HepG2 (cell line): ENCODE measurements around the gene SRBD1. TPM values are rescaled to one million over a fixed set of nuclear protein-coding genes. Genes with fewer than 3 reads are reported as not detected.
A peak's percentile ranks its signal among the peaks of the same experiment; 100 is the strongest.

Source experiments
- ATAC-seq: fragments of 200-7000 bp; cut with Tn5 transposase; 3 replicates; pipeline ENCODE4 v1.9.1; 2020; ENCODE audit warnings: mild to moderate bottlenecking, moderate library complexity
- BruUV-seq: library from RNA; stranded (reverse); fragments of 400-500 nt; replicated peaks from 2 replicates; lab custom pipeline; 2021; lab: Mats Ljungman, UMichigan
- CTCF ChIA-PET: fragments of 300-600 bp; formaldehyde crosslinking; extraction: SDS; loops from one replicate; lab custom pipeline; 2021; ENCODE audit warnings: low total read pairs, inconsistent platforms, low intra/inter-chr PET ratio; lab: Yijun Ruan, JAX
- POLR2A ChIA-PET: fragments of 350-600 bp; sonication (Branson Sonifier 250); formaldehyde crosslinking; loops from one replicate; lab custom pipeline; 2020; ENCODE audit warnings: antibody characterized with exemption, inconsistent platforms; lab: Yijun Ruan, JAX
- DNase-seq: peaks from one replicate; pipeline ENCODE4 v3.0.0-alpha.2; 2015; ENCODE audit warnings: low spot score
- FAIRE-seq: peaks from 3 replicates; lab custom pipeline; 2011; peaks lifted over from hg19 to GRCh38; lab: Jason Lieb, UNC
- H2AFZ ChIP-seq: one replicate; pipeline ENCODE4 v1.6.1; 2011; ENCODE audit warnings: low read length, inconsistent platforms
- H3K27ac ChIP-seq: fragments of 300-600 bp; 3 replicates; pipeline ENCODE4 v1.8.0; 2011; ENCODE audit warnings: mixed run types, mild to moderate bottlenecking, mixed read lengths, low read length, inconsistent platforms; ENCODE audit not compliant: insufficient read depth; ENCODE audit errors: extremely low read length
- H3K27me3 ChIP-seq, 2 experiments: fragments of 200-600 bp in 1 of 2; 2 replicates in 1 of 2; 3 replicates in 1 of 2; pipeline versions ENCODE4 v1.6.0 to v1.8.0; 2011; ENCODE audit warnings: low read length in 2 of 2, mild to moderate bottlenecking in 2 of 2, moderate library complexity in 2 of 2, inconsistent platforms in 1 of 2; ENCODE audit not compliant: insufficient read depth in 2 of 2, control insufficient read depth in 1 of 2
- H3K36me3 ChIP-seq, 2 experiments: fragments of 200-600 bp in 1 of 2; replicated peaks in 1 of 2; 2 replicates in 1 of 2; 3 replicates in 1 of 2; pipeline versions ENCODE4 v1.5.1 to v1.8.0; 2011; ENCODE audit warnings: low read length in 2 of 2, inconsistent platforms in 1 of 2; ENCODE audit not compliant: insufficient read depth in 2 of 2, control insufficient read depth in 1 of 2
- H3K4me1 ChIP-seq: 2 replicates; pipeline ENCODE4 v1.5.1; 2012; ENCODE audit warnings: low read length, inconsistent platforms; ENCODE audit not compliant: insufficient read depth
- H3K4me2 ChIP-seq: 2 replicates; pipeline ENCODE4 v1.6.0; 2011; ENCODE audit warnings: low read depth, low read length, inconsistent platforms
- H3K4me3 ChIP-seq, 3 experiments: fragments of 200-600 bp in 1 of 3; sonication (generic), shearing (Covaris generic) in 1 of 3; replicated peaks in 1 of 3; 2 replicates each; pipeline ENCODE4 v1.5.1; 2011 to 2016; ENCODE audit warnings: low read length in 3 of 3, inconsistent platforms in 2 of 3, low read depth in 2 of 3, mild to moderate bottlenecking in 2 of 3, control low read depth in 1 of 3, mixed read lengths in 1 of 3; ENCODE audit not compliant: insufficient read depth in 1 of 3
- H3K79me2 ChIP-seq: one replicate; pipeline ENCODE4 v1.6.1; 2011; ENCODE audit warnings: low read length, inconsistent platforms; ENCODE audit not compliant: insufficient read depth
- H3K9ac ChIP-seq: 2 replicates; pipeline ENCODE4 v1.6.0; 2011; ENCODE audit warnings: mild to moderate bottlenecking, low read depth, low read length, inconsistent platforms; ENCODE audit not compliant: insufficient read depth
- H3K9me3 ChIP-seq: 2 replicates; pipeline ENCODE4 v1.5.1; 2012; ENCODE audit warnings: mild to moderate bottlenecking, low read length
- H4K20me1 ChIP-seq: 2 replicates; pipeline ENCODE4 v1.6.0; 2011; ENCODE audit warnings: inconsistent platforms, mild to moderate bottlenecking, low read length, moderate library complexity; ENCODE audit not compliant: insufficient read depth
- ATF1 ChIP-seq: IDR thresholded peaks from 2 replicates; pipeline ENCODE4 v1.6.1; 2016; ENCODE audit warnings: mild to moderate bottlenecking, control low read depth
- MAFF ChIP-seq: IDR thresholded peaks from 2 replicates; pipeline ENCODE4 v1.6.1; 2011; ENCODE audit warnings: low read depth, low read length, improper control_type of control experiment
- PCBP2 ChIP-seq: fragments of 200-400 bp; formaldehyde crosslinking; optimal IDR thresholded peaks from 2 replicates; pipeline ENCODE3; 2018; ENCODE audit warnings: low read length, low read depth; ENCODE audit not compliant: poor library complexity, severe bottlenecking
- SMAD9 ChIP-seq: sonication (generic); formaldehyde crosslinking; IDR thresholded peaks from 2 replicates; pipeline ENCODE4 v1.5.1; 2020; ENCODE audit warnings: mild to moderate bottlenecking, missing genetic modification reagents
- ZBTB38 ChIP-seq: sonication (generic); formaldehyde crosslinking; IDR thresholded peaks from 2 replicates; pipeline ENCODE4 v1.5.1; 2020; ENCODE audit warnings: mild to moderate bottlenecking, missing genetic modification reagents
- ZFP37 ChIP-seq: sonication (generic); formaldehyde crosslinking; IDR thresholded peaks from 2 replicates; pipeline ENCODE4 v1.4.0; 2020; ENCODE audit warnings: missing genetic modification reagents, borderline replicate concordance
- WGBS: methylation state at CpG from one replicate; pipeline ENCODE4 v1.1.6; 2017; ENCODE audit warnings: low lambda C conversion rate; 5-methylcytosine and 5-hydroxymethylcytosine counted together
- in situ Hi-C: cut with HindIII; loops from 2 replicates; pipeline ENCODE4 v1.10.0; 2017; ENCODE audit warnings: low pct_unique_long_range_greater_than_20kb; ENCODE audit not compliant: extremely low pct_ligation_motif_present
- intact Hi-C: fragments of 100-400 bp; cut with micrococcal nuclease; formaldehyde crosslinking; loops from one replicate; pipeline ENCODE4 v1.10.0; 2022; ENCODE audit not compliant: unreplicated experiment
- polyA plus RNA-seq, 8 experiments: library from polyadenylated mRNA; depleted of rRNA in 3 of 8; stranded (reverse) in 7 of 8; unstranded in 1 of 8; fragments of >200 nt; fragmentation: Illumina TruSeq in 4 of 8; extraction: Trizol in 4 of 8; gene quantifications; 2 replicates each; pipeline versions ENCODE4 v1.2.1 to v1.2.3, GENCODE V29; 2011 to 2016; ENCODE audit warnings: low read depth in 4 of 8, missing spikeins in 1 of 8, mixed read lengths in 1 of 8; ENCODE audit not compliant: insufficient read depth in 1 of 8
- total RNA-seq, 5 experiments: library from RNA; depleted of rRNA; stranded (reverse); fragments of >200 nt; fragmentation: Illumina TruSeq; extraction: Trizol; gene quantifications; 2 replicates each; pipeline ENCODE4 v1.2.3, GENCODE V29; 2016; ENCODE audit warnings: low read depth in 1 of 5
- TF ChIP-seq, protein P1 (sequence below): sonication (generic); formaldehyde crosslinking; IDR thresholded peaks from 2 replicates; pipeline ENCODE4 v1.8.1; 2022; ENCODE audit warnings: low read depth, mild to moderate bottlenecking, missing genetic modification reagents
- TF ChIP-seq, protein P2 (sequence below): sonication (generic); formaldehyde crosslinking; IDR thresholded peaks from 2 replicates; pipeline ENCODE4 v1.4.0; 2020; ENCODE audit warnings: mild to moderate bottlenecking, missing genetic modification reagents

Gene SRBD1
- total and polyA plus RNA-seq, 2 of the 13 experiments (the other 11 are each of a cell fraction or from before 2014, with no cell fraction given) = 3.2 to 23.9 TPM

DNA sequence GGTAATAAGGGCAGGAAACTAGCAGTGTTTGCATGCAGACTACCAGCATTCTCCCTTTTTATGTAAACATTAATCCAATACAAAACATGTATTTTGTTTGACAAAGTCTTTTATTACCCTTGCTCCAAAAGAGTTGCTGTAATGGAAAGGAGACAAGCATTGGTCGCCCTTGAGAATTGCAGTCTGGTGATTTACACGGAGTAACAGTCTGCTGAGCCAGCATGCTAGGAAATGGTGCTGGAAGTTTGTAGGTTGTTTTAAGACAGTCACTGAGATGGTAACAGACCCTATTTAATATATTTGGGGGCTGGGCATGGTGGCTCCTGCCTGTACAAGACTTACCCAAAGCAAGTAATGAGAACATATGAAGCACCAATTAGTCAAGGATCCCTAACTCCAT lies 37.6 kb upstream of the SRBD1 start:
- no peak overlapping the region for H3K27ac ChIP-seq
- ChIA-PET CTCF (no interaction called here), POLR2A (no interaction called here)
- H3K9me3 ChIP-seq = no peaks in the 10 kb centered on the region
- H3K36me3 ChIP-seq = no peaks in the 10 kb centered on the region
- intact Hi-C loops = loop anchor here (1.0 kb wide), 1 partner anchor 130 kb away; no protein-coding TSS in a partner anchor
- H4K20me1 ChIP-seq = no peaks in the 10 kb centered on the region
- 83% methylated on average over 2 of the region's 2 CpGs for WGBS
- no peak for TF ChIP-seq ATF1 (CRISPR knock-in tag)
- TF ChIP-seq, protein P1, sequence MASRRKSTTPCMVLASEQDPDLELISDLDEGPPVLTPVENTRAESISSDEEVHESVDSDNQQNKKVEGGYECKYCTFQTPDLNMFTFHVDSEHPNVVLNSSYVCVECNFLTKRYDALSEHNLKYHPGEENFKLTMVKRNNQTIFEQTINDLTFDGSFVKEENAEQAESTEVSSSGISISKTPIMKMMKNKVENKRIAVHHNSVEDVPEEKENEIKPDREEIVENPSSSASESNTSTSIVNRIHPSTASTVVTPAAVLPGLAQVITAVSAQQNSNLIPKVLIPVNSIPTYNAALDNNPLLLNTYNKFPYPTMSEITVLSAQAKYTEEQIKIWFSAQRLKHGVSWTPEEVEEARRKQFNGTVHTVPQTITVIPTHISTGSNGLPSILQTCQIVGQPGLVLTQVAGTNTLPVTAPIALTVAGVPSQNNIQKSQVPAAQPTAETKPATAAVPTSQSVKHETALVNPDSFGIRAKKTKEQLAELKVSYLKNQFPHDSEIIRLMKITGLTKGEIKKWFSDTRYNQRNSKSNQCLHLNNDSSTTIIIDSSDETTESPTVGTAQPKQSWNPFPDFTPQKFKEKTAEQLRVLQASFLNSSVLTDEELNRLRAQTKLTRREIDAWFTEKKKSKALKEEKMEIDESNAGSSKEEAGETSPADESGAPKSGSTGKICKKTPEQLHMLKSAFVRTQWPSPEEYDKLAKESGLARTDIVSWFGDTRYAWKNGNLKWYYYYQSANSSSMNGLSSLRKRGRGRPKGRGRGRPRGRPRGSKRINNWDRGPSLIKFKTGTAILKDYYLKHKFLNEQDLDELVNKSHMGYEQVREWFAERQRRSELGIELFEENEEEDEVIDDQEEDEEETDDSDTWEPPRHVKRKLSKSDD = no peak
- TF ChIP-seq ZFP37 (CRISPR knock-in tag) = no peak
- TF ChIP-seq, protein P2, sequence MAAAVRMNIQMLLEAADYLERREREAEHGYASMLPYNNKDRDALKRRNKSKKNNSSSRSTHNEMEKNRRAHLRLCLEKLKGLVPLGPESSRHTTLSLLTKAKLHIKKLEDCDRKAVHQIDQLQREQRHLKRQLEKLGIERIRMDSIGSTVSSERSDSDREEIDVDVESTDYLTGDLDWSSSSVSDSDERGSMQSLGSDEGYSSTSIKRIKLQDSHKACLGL = no peak
- 0 out of 2 replicates have a peak, but pooled peaks have one; percentile 12 for TF ChIP-seq MAFF
- no peak for TF ChIP-seq SMAD9
- TF ChIP-seq PCBP2 = no peak
- no peak for TF ChIP-seq ZBTB38 (CRISPR knock-in tag)
- no TSS peak for BruUV-seq
- peaks cover 0 to 22% of the 10 kb centered on the region in 2 experiments; a peak in 3 of 5 replicates for H3K27me3 ChIP-seq
- no peak overlapping the region for H2AFZ ChIP-seq
- no peak for FAIRE-seq
- peaks cover 40% of the 10 kb centered on the region for H3K4me1 ChIP-seq
- no peak for ATAC-seq
- no peak for DNase-seq
- no peaks in the 10 kb centered on the region for H3K79me2 ChIP-seq
- in situ Hi-C loops = loop anchor here (5.0 kb wide), 2 partner anchors 129 to 289 kb away; no protein-coding TSS in a partner anchor
- no peak overlapping the region for H3K4me3 ChIP-seq
- H3K9ac ChIP-seq = no peak overlapping the region
- H3K4me2 ChIP-seq = no peak overlapping the region
